Measurements from ENCODE around the gene TMEM163.
"Not testable (repeated sequence)": the region's sequence is repeated elsewhere in the genome, so short reads cannot be mapped to it uniquely, and the experiment has no call there.

The TMEM163 gene

DNA sequence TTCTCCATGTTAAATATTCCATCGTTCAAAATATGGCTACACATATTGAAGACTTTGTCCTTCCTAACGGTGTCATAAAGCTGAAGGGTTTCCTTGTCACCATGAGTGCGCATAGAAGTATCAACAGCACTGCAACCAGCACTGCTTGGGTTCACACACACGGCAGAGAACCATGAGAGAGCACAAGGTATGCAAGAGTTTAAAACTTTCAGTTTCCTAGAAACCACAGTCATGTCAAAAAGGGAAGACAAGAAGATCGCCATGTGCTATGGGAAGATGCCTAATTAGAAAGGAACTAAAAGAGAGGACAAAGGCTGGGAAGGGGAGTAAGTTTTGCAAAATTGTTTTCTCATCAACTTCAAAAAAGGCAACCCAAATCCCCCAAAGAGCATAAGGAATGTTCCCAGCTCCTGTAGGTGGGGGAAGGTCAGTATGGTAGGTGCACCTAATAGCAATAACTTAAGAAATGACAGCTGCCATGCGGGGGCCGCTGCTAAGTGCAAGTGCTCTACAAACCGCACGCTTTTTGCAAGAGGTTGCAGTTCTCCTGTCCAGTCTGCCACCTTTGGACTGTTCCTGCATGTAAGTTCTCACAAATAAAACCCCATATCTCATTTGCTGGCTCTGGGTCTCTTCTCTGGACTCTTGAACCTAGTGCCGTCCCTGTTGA is 136.8 kb downstream of the TMEM163 start:
- no peak for DNase-seq (ENCODE audit: low read depth in 2 of 2)

DNA sequence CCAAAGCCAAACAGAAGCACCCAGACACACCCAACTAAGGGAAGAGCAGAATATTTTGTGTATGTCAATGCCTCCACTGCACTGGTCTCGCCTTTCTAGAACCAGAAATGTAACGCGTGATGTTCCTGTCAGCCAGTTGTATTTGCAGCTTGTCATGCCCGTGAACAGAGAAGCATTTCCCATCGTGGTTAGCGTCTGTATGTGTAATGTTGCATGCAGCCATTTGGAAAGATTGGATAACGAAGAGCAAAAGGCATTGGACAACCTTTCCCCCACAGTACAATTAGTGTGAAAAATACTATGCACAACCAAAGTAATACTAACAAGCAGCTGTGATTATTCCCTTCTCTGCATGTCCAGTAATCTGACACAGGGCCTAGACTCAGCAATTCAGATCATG is 140.5 kb downstream of the TMEM163 start:
- DNase-seq (ENCODE audit: low read depth in 2 of 2) = no peak

DNA sequence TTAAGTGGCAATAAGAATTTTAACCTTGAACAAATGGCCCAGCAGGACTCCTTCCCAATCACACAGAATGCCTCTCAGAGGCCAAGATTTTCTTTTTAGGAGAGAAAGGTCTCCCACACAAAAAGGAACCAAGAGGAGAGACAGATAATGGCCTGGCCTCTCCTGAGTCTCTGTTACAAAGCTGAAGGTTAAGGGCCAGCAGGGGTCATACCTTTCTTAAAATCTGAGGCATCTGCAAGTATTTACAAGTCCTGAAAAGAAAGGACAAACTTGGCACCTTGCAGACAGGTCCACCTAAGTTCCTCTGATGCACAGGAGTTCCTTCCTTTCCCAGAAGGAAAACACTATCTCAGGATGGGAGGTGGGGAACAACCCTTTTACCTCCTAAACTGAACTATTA is 142.3 kb downstream of the TMEM163 start:
- no peak for DNase-seq (ENCODE audit: low read depth in 2 of 2)

GRCh38 chr2:134575888-134576287 is 142.9 kb downstream of the TMEM163 start:
- no peak for DNase-seq (ENCODE audit: low read depth in 2 of 2)

GRCh38 chr2:134574611-134575330 is 144.0 kb downstream of the TMEM163 start:
- DNase-seq (ENCODE audit: low read depth in 2 of 2) = no peak

GRCh38 chr2:134573724-134574123 is 145.1 kb downstream of the TMEM163 start:
- no peak for DNase-seq (ENCODE audit: low read depth in 2 of 2)

- no peak for DNase-seq (ENCODE audit: low read depth in 2 of 2)
Observed at GRCh38 chr2:134573085-134573370, 145.8 kb downstream of the TMEM163 start.

DNA sequence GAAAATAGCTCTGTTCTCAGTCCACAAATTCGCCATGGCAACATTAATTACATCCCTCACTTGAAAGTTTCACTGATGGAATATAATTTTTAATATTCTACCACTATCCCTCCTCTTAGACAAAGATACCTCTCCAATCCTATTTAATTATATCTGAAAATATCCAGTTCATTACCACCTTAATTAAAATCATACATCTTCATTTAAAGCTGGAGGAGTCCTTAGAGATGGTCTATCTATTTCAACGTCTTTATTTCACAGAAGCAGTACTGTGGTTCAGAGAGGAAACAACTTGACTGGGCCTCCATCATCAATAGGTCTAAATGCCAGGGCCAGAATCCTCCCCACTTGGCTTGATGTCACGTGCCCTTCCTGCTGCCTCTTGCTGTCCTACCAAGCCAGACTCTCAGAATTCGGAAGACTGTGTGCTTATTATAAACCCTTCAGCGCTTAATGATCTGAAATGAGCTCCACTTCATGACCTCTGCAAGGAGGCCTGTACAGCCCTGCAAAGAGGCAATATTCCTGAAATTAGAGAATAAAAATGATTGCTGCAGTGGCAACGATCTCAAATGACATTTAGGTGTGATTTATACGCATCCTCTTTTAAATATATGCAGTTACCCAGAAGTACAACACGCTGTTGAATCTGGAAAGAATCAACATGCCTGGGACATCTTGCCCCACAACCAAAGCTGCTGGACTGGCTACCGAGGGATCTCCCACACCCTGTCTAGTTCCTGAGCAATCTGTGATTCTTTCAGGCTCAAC is 146.3 kb downstream of the TMEM163 start:
- no peak for DNase-seq (ENCODE audit: low read depth in 2 of 2)

DNA sequence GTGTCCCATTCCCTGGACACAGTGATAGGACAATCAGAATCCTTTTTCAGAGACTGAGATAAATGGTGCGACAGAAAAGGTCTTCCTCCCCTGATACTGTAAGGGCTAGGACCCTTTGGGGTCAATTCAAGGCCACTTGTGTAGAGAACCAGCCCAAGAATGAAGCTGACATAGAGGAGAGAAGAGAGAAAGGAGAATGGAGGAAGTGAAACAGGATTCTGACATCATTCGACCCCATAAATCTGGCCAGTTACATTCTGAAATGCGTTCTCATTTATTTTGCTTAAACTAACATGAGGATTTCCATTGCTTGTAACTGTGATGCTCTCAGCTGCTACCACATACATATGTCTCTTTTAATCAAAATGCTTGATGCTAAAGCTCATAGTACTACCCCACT is 148.1 kb downstream of the TMEM163 start:
- no peak for DNase-seq (ENCODE audit: low read depth in 2 of 2)

- no peak for DNase-seq (ENCODE audit: low read depth in 2 of 2)
Observed at GRCh38 chr2:134568413-134568812, 150.4 kb downstream of the TMEM163 start.

DNA sequence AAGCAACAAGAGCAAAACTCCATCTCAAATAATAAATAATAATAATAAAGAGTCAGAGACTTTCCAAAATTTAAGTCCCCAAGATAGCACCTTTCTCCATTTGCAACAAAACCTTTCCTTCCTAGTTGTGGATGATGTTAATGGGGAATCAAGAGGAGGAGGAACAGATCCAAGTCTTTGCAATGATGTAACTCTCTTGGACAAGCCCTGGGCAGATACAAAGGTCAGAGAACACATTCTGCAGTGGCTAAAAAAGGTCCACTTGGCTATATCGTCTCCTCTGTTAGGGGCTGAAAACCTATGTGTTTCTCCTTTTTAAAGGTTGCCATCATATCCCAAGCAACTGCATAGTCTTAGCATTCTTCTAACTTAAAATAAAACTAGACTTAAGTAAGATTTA is 151.1 kb downstream of the TMEM163 start:
- no peak for DNase-seq (ENCODE audit: low read depth in 2 of 2)

DNA sequence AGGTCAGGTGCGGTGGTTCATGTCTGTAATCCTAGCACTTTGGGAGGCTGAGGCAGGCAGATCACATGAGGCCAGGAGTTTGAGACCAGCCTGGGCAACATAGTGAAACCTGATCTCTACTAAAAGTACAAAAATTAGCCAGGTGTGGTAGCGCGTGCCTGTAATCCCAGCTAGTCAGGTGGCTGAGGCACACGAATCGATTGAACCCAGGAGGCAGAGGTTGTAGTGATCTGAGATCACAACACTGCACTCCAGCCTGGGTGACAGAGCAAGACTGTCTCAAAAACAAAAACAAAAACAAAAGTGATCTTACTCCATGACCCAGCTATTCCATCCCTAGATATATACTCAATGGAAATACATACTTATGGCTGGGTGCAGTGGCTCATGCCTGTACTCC is 153.8 kb downstream of the TMEM163 start:
- not testable (repeated sequence) for DNase-seq (ENCODE audit: low read depth in 2 of 2)

- DNase-seq (ENCODE audit: low read depth in 2 of 2) = no peak
Observed at GRCh38 chr2:134564549-134564948, 154.3 kb downstream of the TMEM163 start.

GRCh38 chr2:134558208-134558830 is 160.5 kb downstream of the TMEM163 start:
- DNase-seq (ENCODE audit: low read depth in 2 of 2) = no peak

- DNase-seq (ENCODE audit: low read depth in 2 of 2) = no peak
Observed at GRCh38 chr2:134555411-134555810, 163.4 kb downstream of the TMEM163 start.

GRCh38 chr2:134553657-134554056 is 165.1 kb downstream of the TMEM163 start:
- no peak for DNase-seq (ENCODE audit: low read depth in 2 of 2)

- no peak for DNase-seq (ENCODE audit: low read depth in 2 of 2)
Observed at GRCh38 chr2:134550566-134551164, 168.1 kb downstream of the TMEM163 start.

DNA sequence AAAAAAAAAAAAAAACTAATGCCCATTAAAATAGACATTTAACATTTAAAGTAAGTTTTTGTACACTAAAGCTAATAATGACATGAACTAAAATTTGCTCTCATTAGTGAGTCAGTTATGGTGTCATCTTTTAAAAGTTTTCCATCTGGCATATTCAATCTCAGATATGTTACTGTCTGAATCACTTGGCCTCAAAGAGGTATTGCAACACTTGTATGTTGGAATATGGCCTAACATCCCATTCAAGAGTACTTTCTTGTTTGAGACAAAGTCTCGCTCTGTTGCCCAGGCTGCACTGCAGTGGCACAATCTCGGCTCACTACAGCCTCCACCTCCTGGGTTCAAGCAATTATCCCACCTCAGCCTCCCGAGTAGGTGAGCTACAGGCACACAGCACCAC is 169.7 kb downstream of the TMEM163 start:
- no peak for DNase-seq (ENCODE audit: low read depth in 2 of 2)

DNA sequence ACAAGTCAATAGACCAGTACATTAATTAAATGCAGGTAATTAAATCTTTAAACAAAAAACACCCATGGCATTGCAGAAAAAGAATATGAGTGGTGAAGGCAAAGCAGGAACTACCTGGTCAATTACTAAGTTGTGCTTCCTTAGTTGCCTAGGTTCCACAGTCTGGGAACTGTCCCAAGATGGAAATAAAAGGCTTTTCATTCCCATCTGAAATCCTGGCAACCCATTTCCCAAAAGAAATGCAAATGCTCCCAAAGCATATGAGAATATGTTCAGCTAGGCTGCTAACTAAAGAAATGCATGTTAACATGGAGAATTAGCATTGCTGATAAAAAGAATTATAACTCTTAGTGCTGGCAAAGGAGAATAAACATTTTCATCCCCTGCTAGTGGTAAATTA is 177.8 kb downstream of the TMEM163 start:
- no peak for DNase-seq (ENCODE audit: low read depth in 2 of 2)

GRCh38 chr2:134539981-134540380 is 178.8 kb downstream of the TMEM163 start:
- DNase-seq (ENCODE audit: low read depth in 2 of 2) = no peak

GRCh38 chr2:134537702-134538101 is 181.1 kb downstream of the TMEM163 start:
- DNase-seq (ENCODE audit: low read depth in 2 of 2) = no peak

DNA sequence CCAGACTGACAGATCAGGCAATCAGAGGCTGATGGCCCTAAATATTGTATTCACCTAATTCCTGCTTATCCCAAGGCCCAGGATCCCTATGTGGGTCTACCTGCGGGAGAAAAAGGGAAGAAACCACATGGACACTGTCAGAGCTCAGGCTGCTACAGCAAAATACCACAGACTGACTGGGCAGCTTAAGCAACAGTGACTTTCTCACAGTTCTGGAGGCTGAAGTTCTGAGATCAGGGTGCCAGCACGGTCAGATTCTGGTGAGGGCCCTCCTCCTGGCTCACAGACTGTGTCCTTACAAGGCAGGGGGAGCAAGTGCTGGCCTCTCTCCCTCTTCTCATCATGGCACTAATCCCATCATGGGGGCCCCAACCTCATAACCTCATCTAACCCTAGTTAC is 181.7 kb downstream of the TMEM163 start:
- DNase-seq (ENCODE audit: low read depth in 2 of 2) = no peak
